A549 (cell line): ENCODE measurements around the gene MRRF.

Experiments used
- EHF ChIP-seq: fragments of 250-450 bp; sonication (Bioruptor Pico); IDR thresholded peaks from 2 replicates; pipeline ENCODE4 v1.5.0; 2020; ENCODE audit warnings: mild to moderate bottlenecking
- RAD21 ChIP-seq, 2 experiments: fragments of >200 bp in 1 of 2; sonication (Bioruptor Twin) in 1 of 2; formaldehyde crosslinking in 1 of 2; IDR thresholded peaks in 1 of 2; conservative IDR thresholded peaks in 1 of 2; 2 replicates in 1 of 2; 3 replicates in 1 of 2; pipeline ENCODE4 v1.6.1; 2012 to 2018; ENCODE audit warnings: inconsistent platforms in 1 of 2
- TF ChIP-seq, protein P1 (sequence below): IDR thresholded peaks from 2 replicates; pipeline ENCODE4 v1.6.1; 2012

DNA sequence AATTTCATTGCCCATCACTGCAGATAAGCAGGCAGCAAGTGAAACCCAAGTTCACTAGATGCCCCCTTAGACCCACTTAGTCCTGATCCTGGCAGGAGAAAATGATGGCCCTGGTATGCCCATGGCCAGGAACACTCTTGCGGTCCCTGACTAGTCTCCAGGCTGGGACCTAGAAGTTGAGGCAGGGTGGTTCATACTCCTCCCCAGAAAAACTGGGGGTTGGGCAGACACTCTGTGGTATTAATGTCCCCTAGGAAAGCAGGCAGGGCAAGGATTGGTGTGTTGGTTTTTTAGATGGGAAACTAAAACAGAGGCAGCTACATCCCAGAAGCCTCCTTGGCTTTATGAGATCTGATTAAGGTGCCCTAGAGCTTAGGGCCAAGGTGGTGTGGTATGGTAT is 49.0 kb upstream of the MRRF start:
- TF ChIP-seq, protein P1, sequence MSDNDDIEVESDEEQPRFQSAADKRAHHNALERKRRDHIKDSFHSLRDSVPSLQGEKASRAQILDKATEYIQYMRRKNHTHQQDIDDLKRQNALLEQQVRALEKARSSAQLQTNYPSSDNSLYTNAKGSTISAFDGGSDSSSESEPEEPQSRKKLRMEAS = no peak
- TF ChIP-seq RAD21 (conservative IDR thresholded peaks at IDR 0.05 in 1 of 2, IDR thresholded peaks at IDR 0.05 in 1 of 2) = no peak
- no peak for TF ChIP-seq EHF
